HG03460 (cell line): ENCODE measurements around the gene RHCE.
"Not testable (repeated sequence)": the region's sequence is repeated elsewhere in the genome, so short reads cannot be mapped to it uniquely, and the experiment has no call there.

Experiments used
- ATAC-seq: cut with Tn5 transposase; IDR thresholded peaks from one replicate; pipeline ENCODE4 v1.9.1; 2021; ENCODE audit not compliant: unreplicated experiment

RHCE gene

DNA sequence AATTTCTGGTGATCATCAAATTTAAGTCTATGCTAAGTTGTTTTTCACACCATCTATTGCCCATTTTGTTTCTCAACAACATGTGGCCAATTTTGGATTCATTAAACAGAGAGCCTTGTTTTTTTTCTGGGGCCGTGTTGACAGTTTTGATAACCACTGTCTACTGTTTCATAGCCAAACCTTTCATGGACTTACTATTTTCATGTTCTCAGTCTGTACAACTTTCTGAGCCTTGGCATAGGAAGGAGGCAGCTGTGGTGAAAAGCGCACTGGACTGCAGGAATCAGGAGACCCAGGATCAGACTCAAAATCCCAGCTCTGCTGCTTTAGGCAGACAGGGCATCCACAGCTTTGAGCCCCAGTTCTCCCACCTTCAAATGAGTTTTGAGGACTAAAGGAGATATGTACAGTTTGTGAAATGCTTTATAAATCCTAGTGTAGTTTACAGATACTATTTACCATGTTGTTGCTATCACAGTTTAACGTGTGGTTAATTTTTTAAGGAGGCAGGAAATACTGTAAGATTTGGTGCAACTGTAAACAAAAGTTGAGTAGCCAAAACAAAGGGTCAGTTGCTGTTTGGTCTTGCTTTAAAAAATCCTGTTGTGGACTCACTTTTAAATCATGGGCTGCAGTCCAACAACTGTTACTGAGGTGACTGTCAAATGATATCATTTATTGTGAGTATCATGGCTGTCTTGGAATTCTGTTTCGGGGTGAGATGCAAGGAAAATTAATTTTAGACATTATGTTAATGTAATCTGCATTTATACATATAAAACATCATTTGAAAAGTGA lies 13.0 kb upstream of the RHCE start:
- no peak for ATAC-seq

GRCh38 chr1:25432749-25433388 lies 12.2 kb upstream of the RHCE start:
- no peak for ATAC-seq

GRCh38 chr1:25431955-25432719 lies 11.5 kb upstream of the RHCE start:
- ATAC-seq: no peak

DNA sequence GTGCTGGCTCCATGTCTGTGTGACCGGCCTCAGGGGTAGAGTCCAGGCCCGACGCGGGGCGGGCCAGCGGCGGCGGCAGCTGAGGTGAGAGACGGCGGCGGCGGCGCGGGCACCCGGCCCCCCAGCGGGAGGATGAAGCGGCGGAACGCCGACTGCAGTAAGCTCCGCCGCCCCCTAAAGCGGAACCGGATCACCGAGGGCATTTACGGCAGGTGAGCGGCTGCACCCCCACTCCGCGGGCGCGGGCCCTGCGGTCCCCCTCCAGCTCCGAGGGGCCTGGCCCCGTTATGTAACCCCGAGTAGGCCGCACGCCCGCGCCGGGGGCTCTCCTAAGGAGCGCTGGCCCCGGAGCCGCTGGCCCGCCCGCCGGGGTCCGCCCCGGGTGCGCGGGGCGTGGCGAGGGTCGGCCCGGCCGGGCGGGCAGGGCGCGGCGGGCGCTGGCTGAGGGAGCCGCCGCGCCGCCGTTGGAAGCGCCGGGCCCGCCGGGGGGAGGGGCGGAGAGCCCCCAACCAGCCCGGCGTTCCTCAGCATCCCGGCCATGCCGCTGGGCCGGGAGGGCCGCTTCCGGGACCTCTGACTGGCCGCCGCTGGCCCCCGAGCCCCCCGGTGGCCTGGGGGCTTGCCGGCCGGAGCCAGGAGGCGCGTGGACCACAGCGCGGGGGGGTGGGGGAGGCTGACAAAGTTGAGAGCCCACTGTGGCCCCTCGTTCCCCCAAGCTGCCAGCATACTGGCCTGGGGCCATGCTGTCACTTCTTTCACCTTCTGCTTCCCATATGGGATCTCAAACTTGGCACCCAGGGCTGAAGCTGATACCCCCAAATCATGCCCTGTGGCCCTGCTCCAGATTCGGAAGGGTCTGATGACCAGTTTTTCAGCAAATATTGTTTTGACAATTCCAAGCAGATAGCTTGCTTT lies 10.6 kb upstream of the RHCE start:
- peak; percentile 18 for ATAC-seq

GRCh38 chr1:25430073-25430966 lies 9.7 kb upstream of the RHCE start, which contains the start of gene MACO1:
Gene MACO1, plus strand, starts transcription at chr1:25430897. Its CDS starts 202 bp downstream, at chr1:25431099.
- peak; percentile 91 for ATAC-seq

GRCh38 chr1:25428475-25429166 lies 8.0 kb upstream of the RHCE start:
- ATAC-seq: no peak

DNA sequence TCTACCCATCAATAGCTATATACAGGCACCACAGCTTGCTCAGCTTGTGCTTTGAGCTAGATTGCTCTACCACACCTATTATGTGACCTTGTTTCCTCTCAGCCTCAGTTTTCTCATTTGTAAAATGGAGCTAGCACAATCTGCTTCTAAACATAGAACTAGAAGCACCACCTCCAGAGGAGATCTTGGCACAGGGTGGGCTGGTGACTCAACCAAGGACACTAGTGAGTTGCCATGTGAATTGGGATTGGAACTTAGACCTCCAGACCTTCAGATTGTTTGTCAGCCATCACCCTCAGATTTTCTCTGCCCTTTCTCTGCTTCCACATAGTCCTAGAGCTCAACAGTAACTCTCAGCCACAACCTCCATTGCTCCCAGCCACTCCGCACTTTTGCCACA lies 7.1 kb upstream of the RHCE start:
- ATAC-seq: no peak

GRCh38 chr1:25425098-25426085 lies 4.8 kb upstream of the RHCE start:
- no peak for ATAC-seq

DNA sequence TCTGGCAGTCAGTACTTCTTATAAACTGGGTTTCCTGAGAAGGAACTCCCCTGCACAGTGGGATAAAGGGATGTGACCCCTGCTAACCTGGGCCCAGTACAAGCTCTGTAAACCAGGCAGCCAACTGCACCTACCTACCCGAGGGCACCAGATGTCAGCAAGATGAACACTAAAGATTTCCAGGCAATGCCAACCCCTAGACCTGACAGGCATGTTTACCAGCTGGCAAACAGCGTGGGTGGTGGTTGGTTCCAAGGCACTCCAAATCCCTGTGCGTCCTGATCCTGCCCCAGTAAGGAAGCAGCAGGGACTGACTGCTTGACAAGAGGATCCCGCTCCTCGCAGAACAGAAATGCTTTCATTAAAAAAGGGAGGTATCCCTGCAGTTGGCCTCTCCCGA lies 2.6 kb upstream of the RHCE start:
- ATAC-seq: not testable (repeated sequence)

- not testable (repeated sequence) for ATAC-seq
Observed at GRCh38 chr1:25419339-25419738, 1.3 kb downstream of the RHCE start.

GRCh38 chr1:25417280-25417679 lies 3.3 kb downstream of the RHCE start:
- not testable (repeated sequence) for ATAC-seq

GRCh38 chr1:25414578-25414977 lies 6.0 kb downstream of the RHCE start:
- ATAC-seq: not testable (repeated sequence)

DNA sequence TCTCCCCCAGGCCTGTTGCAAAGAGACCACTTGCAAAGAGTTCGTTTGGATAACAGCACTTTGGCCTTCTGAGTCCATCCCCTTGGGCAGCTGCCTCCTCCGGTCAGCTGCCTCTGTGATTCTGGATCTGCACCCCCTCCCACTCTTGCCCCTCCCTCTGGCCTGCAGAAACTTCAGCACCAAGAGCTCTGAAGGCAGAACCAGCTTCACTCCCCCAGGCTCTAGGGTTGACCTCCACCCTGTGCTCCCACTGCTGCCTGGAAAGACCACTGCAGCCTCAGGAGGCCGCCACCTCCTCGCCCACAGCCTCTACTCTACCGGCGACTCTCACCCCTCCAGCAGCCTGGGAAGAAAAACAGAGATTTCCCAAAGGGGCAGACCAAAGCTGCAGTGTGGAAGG lies 6.5 kb downstream of the RHCE start:
- not testable (repeated sequence) for ATAC-seq

DNA sequence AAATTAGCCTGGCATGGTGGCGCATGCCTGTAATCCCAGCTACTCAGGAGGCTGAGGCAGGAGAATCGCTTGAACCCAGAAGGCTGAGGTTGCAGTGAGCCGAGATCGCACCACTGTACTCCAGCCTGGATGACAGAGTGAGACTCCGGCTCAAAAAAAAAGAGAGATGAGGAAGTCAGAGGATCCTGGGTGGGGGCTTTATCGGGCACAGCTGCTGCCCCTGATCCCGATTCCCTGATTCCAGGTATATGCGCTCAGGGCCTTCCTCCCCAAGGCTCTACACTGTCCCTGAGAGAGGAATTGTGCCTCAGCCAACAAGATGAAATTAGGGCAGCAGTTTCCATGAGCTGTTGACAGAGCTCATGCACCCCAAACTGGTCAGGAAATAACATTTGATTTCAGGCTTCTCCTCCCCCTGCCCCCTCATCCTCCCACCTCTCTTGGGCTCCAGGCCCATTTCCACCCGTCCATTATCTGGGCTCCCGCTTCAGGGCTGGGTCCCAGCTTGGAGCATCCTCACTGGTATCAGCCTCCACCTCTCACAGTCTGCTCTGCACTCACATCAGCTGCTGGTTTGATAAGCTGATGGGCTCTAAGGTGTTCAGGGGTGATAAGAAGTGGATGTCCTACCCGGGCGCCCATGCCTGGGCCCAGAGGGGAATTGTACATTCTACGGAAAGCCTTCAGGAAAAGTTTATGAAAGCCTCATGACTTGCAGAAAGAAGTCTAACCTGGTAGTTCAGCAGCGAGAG lies 7.6 kb downstream of the RHCE start:
- not testable (repeated sequence) for ATAC-seq

DNA sequence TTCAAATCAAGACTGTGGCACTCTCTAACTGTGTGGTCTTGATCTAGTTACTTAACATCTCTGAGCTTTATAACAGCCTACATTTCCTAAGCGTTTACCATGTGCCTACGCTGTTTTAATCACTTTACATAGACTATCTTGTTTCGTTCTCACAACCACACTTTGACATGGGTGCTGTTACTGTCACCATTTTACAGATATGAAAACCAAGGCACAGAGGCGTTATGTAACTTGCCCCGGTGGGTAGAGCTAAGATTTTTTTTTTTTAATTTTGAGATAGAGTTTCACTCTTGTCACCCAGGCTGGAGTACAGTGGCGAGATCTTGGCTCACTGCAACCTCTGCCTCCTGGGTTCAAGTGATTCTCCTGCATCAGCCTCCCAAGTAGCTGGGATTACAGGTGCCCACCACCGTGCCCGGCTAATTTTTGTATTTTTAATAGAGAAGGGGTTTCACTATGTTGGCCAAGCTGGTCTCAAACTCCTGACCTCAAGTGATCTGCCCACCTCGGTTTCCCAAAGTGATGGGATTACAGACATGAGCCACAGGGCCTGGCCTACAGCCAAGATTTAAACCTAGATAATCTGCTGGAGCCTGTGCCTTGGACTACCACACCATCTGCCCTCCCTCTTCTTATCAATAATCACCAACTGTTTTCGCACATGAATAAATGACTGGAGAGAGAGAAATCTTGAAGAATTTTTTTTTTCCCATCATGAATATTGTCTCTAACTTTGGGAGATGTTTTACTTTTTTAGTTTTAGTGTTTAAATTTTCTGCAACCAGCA lies 10.8 kb downstream of the RHCE start:
- not testable (repeated sequence) for ATAC-seq

GRCh38 chr1:25405731-25406305 lies 14.8 kb downstream of the RHCE start:
- not testable (repeated sequence) for ATAC-seq
